Stomach (tissue), 4 donors: ENCODE results near the gene SFT2D3.

Source experiments
- POLR2A ChIP-seq, 4 donors: fragments of 450-650 bp; IDR thresholded peaks; one replicate each; pipeline ENCODE4 v1.6.1; 2016; ENCODE audit warnings: antibody characterized with exemption in 4 of 4, control low read depth in 2 of 4, mild to moderate bottlenecking in 1 of 4, moderate library complexity in 1 of 4
- TF ChIP-seq, protein P1 (sequence below), 7 experiments: fragments of 450-650 bp in 4 of 7; fragments of 200-600 bp in 3 of 7; sonication (generic) in 3 of 7; IDR thresholded peaks; one replicate each; pipeline ENCODE4 v1.5.1; 2016 to 2019; ENCODE audit warnings: antibody characterized with exemption in 7 of 7, control low read depth in 2 of 7, mild to moderate bottlenecking in 1 of 7

DNA sequence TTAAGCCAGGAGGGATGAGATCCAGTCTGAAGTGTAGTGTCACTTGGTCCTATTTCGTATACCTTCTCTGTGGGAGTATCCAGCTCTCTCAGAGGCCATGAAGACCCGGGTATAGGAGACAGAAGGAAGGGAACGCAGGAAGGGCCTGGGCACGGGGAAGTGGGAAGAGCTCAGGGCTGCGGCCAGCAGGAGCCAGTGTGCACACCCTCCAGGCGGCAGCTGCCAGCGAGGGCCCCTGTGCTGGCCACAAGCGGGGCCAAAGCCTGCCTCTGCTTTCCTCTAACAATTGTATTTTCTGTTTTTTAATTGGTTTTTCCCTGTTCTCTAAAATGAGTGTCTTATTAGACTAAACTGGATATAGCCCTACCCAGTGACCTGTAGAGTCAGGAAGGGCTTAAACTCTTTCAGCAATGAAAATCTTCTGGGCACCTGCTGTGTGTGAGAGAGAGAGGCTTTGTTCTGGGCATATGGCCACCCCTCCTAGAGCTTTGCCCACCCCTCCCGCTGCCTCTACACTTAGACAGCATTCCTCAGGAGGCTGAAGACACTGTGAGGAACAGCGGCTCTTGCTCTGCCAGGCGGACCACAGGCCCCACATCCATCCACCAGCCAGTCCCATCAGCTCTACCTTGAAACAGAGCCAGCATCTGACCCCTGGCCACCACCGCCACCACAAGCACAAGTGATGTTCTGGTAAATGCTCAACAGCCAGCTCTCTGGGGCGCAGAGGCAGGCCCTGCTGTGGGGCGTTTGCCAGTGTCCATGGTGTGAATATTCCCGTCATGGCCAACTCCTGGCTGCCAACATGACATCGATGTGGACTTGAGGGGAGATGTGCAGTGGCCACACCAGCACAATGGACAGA is 45.9 kb upstream of the SFT2D3 start:
- TF ChIP-seq, protein P1, sequence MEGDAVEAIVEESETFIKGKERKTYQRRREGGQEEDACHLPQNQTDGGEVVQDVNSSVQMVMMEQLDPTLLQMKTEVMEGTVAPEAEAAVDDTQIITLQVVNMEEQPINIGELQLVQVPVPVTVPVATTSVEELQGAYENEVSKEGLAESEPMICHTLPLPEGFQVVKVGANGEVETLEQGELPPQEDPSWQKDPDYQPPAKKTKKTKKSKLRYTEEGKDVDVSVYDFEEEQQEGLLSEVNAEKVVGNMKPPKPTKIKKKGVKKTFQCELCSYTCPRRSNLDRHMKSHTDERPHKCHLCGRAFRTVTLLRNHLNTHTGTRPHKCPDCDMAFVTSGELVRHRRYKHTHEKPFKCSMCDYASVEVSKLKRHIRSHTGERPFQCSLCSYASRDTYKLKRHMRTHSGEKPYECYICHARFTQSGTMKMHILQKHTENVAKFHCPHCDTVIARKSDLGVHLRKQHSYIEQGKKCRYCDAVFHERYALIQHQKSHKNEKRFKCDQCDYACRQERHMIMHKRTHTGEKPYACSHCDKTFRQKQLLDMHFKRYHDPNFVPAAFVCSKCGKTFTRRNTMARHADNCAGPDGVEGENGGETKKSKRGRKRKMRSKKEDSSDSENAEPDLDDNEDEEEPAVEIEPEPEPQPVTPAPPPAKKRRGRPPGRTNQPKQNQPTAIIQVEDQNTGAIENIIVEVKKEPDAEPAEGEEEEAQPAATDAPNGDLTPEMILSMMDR (IDR thresholded peaks at IDR 0.05) = no peak
- TF ChIP-seq POLR2A (IDR thresholded peaks at IDR 0.05) = no peak
